ENCODE results near the gene ZNF726. TPM values are rescaled to one million over a fixed set of nuclear protein-coding genes. Genes with fewer than 3 reads are reported as not detected.

Gene ZNF726
- total RNA-seq, 1 experiment from 2014 or later = not detected

GRCh38 chr19:23969630-23970029 lies 54.9 kb downstream of the ZNF726 start:
- BruUV-seq (replicated peaks) = no TSS peak
- ChIA-PET CTCF (no interaction called here), POLR2A (no interaction called here)
- Mint-ChIP-seq H3K27me3 (ENCODE audit: insufficient read depth, unreplicated experiment) (no peaks in the 10 kb centered on the region), H3K4me1 (ENCODE audit: low read depth, unreplicated experiment) (no peaks in the 10 kb centered on the region), H3K4me3 (ENCODE audit: unreplicated experiment) (no peak overlapping the region), H3K9me3 (ENCODE audit: unreplicated experiment) (peaks cover 32% of the 10 kb centered on the region), H3K36me3 (ENCODE audit: insufficient read depth, unreplicated experiment) (no peaks in the 10 kb centered on the region), H3K27ac (ENCODE audit: unreplicated experiment) (no peak overlapping the region)
- Histone ChIP-seq H3K36me3 (ENCODE audit: control insufficient read depth, insufficient read depth, low read length) (no peaks in the 10 kb centered on the region), H3K4me3 (ENCODE audit: low read depth, low read length) (no peak overlapping the region), H3K27me3 (replicated peaks; ENCODE audit: control insufficient read depth, insufficient read depth, low read length) (no peaks in the 10 kb centered on the region), H3K4me1 (no peaks in the 10 kb centered on the region), H3K9me3 (no peaks in the 10 kb centered on the region)
- no peak for DNase-seq
- intact Hi-C loops (cut with micrococcal nuclease; ENCODE audit: unreplicated experiment) = no loop called here
- TF ChIP-seq CTCF (IDR thresholded peaks at IDR 0.05; ENCODE audit: insufficient read depth in 1 of 2, low read depth in 1 of 2, low read length in 1 of 2, severe bottlenecking in 1 of 2, unreplicated experiment in 1 of 2) = no peak

- peaks cover 24% of the 10 kb centered on the region for H3K9me3 Mint-ChIP-seq (ENCODE audit: unreplicated experiment)
- no TSS peak for BruUV-seq (replicated peaks)
- no peaks in the 10 kb centered on the region for H3K36me3 ChIP-seq (ENCODE audit: control insufficient read depth, insufficient read depth, low read length)
- no peaks in the 10 kb centered on the region for H3K36me3 Mint-ChIP-seq (ENCODE audit: insufficient read depth, unreplicated experiment)
- intact Hi-C loops (cut with micrococcal nuclease; ENCODE audit: unreplicated experiment) = no loop called here
- H3K27ac Mint-ChIP-seq (ENCODE audit: unreplicated experiment) = no peak overlapping the region
- H3K9me3 ChIP-seq = no peaks in the 10 kb centered on the region
- no peak for TF ChIP-seq CTCF (IDR thresholded peaks at IDR 0.05; ENCODE audit: insufficient read depth in 1 of 2, low read depth in 1 of 2, low read length in 1 of 2, severe bottlenecking in 1 of 2, unreplicated experiment in 1 of 2)
- no peaks in the 10 kb centered on the region for H3K27me3 ChIP-seq (replicated peaks; ENCODE audit: control insufficient read depth, insufficient read depth, low read length)
- no peak for DNase-seq
- H3K4me1 ChIP-seq = no peaks in the 10 kb centered on the region
- POLR2A ChIA-PET = no interaction called here
- no peak overlapping the region for H3K4me3 ChIP-seq (ENCODE audit: low read depth, low read length)
- H3K4me1 Mint-ChIP-seq (ENCODE audit: low read depth, unreplicated experiment) = no peaks in the 10 kb centered on the region
- H3K4me3 Mint-ChIP-seq (ENCODE audit: unreplicated experiment) = no peak overlapping the region
- H3K27me3 Mint-ChIP-seq (ENCODE audit: insufficient read depth, unreplicated experiment) = no peaks in the 10 kb centered on the region
- CTCF ChIA-PET = no interaction called here
Measured at GRCh38 chr19:23971598-23971997, 56.9 kb downstream of the ZNF726 start.

GRCh38 chr19:23972161-23972560 lies 57.5 kb downstream of the ZNF726 start:
- CTCF ChIA-PET = no interaction called here
- Histone ChIP-seq H3K36me3 (ENCODE audit: control insufficient read depth, insufficient read depth, low read length) (no peaks in the 10 kb centered on the region), H3K9me3 (no peaks in the 10 kb centered on the region), H3K27me3 (replicated peaks; ENCODE audit: control insufficient read depth, insufficient read depth, low read length) (no peaks in the 10 kb centered on the region), H3K4me3 (ENCODE audit: low read depth, low read length) (no peak overlapping the region), H3K4me1 (no peaks in the 10 kb centered on the region)
- Mint-ChIP-seq H3K9me3 (ENCODE audit: unreplicated experiment) (peaks cover 22% of the 10 kb centered on the region), H3K27me3 (ENCODE audit: insufficient read depth, unreplicated experiment) (no peaks in the 10 kb centered on the region), H3K4me3 (ENCODE audit: unreplicated experiment) (no peak overlapping the region), H3K27ac (ENCODE audit: unreplicated experiment) (no peak overlapping the region), H3K4me1 (ENCODE audit: low read depth, unreplicated experiment) (no peaks in the 10 kb centered on the region), H3K36me3 (ENCODE audit: insufficient read depth, unreplicated experiment) (no peaks in the 10 kb centered on the region)
- no TSS peak for BruUV-seq (replicated peaks)
- POLR2A ChIA-PET = no interaction called here
- TF ChIP-seq CTCF (IDR thresholded peaks at IDR 0.05; ENCODE audit: insufficient read depth in 1 of 2, low read depth in 1 of 2, low read length in 1 of 2, severe bottlenecking in 1 of 2, unreplicated experiment in 1 of 2) = no peak
- intact Hi-C loops (cut with micrococcal nuclease; ENCODE audit: unreplicated experiment) = no loop called here
- DNase-seq = no peak
